Activated T-cell treated with anti-CD3 and anti-CD28 coated beads, Interleukin-2, amount 50 U/mL, for 72 hours (primary cell): ENCODE data around the gene EFCAB6. TPM values are rescaled to one million over a fixed set of nuclear protein-coding genes. Genes with fewer than 3 reads are reported as not detected.

ENCODE experiments used
- ATAC-seq, 2 donors: fragments of 150-1000 bp; cut with Tn5 transposase; replicated peaks in 1 of 2; 2 replicates each; pipeline ENCODE4 v1.10.0; 2021; ENCODE audit warnings: moderate library complexity in 2 of 2, mild to moderate bottlenecking in 1 of 2
- DNase-seq, 2 donors: peaks; one replicate each; pipeline ENCODE4 v3.0.0; 2021 to 2022; ENCODE audit warnings: mixed read lengths in 1 of 2
- H3K27ac Mint-ChIP-seq: one replicate; pipeline ENCODE4 v1.8.0; 2022; ENCODE audit warnings: mild to moderate bottlenecking, moderate library complexity, mixed read lengths
- H3K27me3 Mint-ChIP-seq: one replicate; pipeline ENCODE4 v1.8.0; 2022; ENCODE audit warnings: low read depth, mixed read lengths
- H3K36me3 Mint-ChIP-seq, 2 donors: one replicate each; pipeline ENCODE4 v1.8.0; 2022; ENCODE audit warnings: mixed read lengths in 2 of 2, mild to moderate bottlenecking in 1 of 2; ENCODE audit not compliant: insufficient read depth in 2 of 2
- H3K4me1 Mint-ChIP-seq: one replicate; pipeline ENCODE4 v1.8.0; 2022; ENCODE audit warnings: low read depth, mixed read lengths
- H3K4me3 Mint-ChIP-seq, 2 donors: one replicate each; pipeline ENCODE4 v1.8.0; 2022; ENCODE audit warnings: mild to moderate bottlenecking in 2 of 2, mixed read lengths in 2 of 2, moderate library complexity in 2 of 2
- H3K9me3 Mint-ChIP-seq, 2 donors: one replicate each; pipeline ENCODE4 v1.8.0; 2022; ENCODE audit warnings: mixed read lengths in 2 of 2
- total RNA-seq, 2 donors: library from RNA; stranded (reverse); gene quantifications; one replicate each; pipeline ENCODE4 v1.2.3, GENCODE V29; 2022

Gene EFCAB6
- total RNA-seq, 2 donors from 2014 or later, result 0.19 to 0.70 TPM

DNA sequence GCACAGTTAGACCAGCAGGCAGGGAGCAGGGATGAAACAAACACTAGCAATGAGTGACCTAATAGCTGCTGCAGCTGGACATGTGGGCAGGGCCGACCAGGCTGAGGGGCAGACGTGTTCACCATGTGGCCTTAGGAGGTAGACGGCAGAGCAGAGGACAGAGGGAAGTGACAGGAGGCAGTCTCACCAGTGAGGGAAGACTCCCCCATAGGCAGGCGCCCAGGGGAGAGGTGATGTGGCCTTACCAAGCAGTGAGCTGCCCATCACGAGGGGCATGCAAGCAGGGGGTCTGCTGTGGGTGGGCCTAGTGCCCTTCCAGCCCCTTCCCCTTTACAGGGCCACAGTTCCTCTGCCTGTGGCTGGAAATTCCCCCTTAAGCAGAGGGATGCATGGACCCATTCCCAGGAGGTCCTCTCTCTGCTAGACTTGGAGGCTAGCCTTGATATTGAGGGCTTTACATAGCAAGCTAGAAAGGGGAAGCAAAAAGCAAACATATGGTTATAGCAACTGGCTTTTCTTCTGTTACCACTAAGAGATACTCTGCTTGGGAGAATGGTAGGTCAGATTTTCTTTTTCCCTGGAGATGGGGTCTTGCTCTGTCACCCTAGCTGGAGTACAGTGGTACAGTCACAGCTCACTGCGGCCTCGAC is 332.7 kb downstream of the EFCAB6 start:
- Mint-ChIP-seq H3K9me3 (no peaks in the 10 kb centered on the region), H3K4me3 (no peak overlapping the region), H3K4me1 (peaks cover 5% of the 10 kb centered on the region), H3K27ac (no peak overlapping the region), H3K27me3 (no peaks in the 10 kb centered on the region), H3K36me3 (no peaks in the 10 kb centered on the region)
- ATAC-seq, result no peak
- DNase-seq, result no peak

Other genes with a start within 250 kb of the EFCAB6 start
- gene SULT4A1, start 50.2 kb upstream of the EFCAB6 start, total RNA-seq, result not detected
- not detected for gene PNPLA5, start 79.7 kb upstream of the EFCAB6 start, total RNA-seq
- gene PNPLA3, start 111.5 kb upstream of the EFCAB6 start, total RNA-seq, result under 1 TPM; 0.25 to 0.60 TPM
- gene SAMM50, start 143.1 kb upstream of the EFCAB6 start, total RNA-seq, result 10 to 100 TPM; 37.6 to 43.0 TPM
- 10 to 100 TPM; 28.4 to 55.7 TPM for gene PARVB, start 212.0 kb upstream of the EFCAB6 start, total RNA-seq